ENCODE measurements around the gene THOC6. TPM values are rescaled to one million over a fixed set of nuclear protein-coding genes. Genes with fewer than 3 reads are reported as not detected.

Gene THOC6
- total and polyA plus RNA-seq, 9 of the 15 experiments (the other 6 are each of a cell fraction or from before 2014, with no cell fraction given) = 2.5 to 65.4 (median 42.3) TPM

- TF ChIP-seq ZNF175 (CRISPR knock-in tag; IDR thresholded peaks at IDR 0.05; ENCODE audit: low read depth) (peak; percentile 58; the same call in 1 of the 2 replicates), DIDO1 (tag; IDR thresholded peaks at IDR 0.05; ENCODE audit: low read depth) (no peak), PKNOX1 (IDR thresholded peaks at IDR 0.05) (no peak), ZBTB7A (IDR thresholded peaks at IDR 0.05; ENCODE audit: borderline replicate concordance, control insufficient read depth, low read depth, low read length) (no peak), ZNF232 (CRISPR knock-in tag; IDR thresholded peaks at IDR 0.05) (no peak), ZNF23 (CRISPR knock-in tag; IDR thresholded peaks at IDR 0.05) (no peak), MTF1 (CRISPR knock-in tag; IDR thresholded peaks at IDR 0.05; ENCODE audit: borderline replicate concordance) (no peak), RERE (CRISPR knock-in tag; IDR thresholded peaks at IDR 0.05; ENCODE audit: borderline replicate concordance) (no peak), THAP12 (CRISPR knock-in tag; IDR thresholded peaks at IDR 0.05) (no peak), ZBTB12 (CRISPR knock-in tag; IDR thresholded peaks at IDR 0.05) (no peak), ATF4 (CRISPR knock-in tag; IDR thresholded peaks at IDR 0.05) (0 out of 2 replicates have a peak, but pooled peaks have one; percentile 35), MEF2A (IDR thresholded peaks at IDR 0.05; ENCODE audit: control insufficient read depth, low read depth, low read length) (no peak), TCFL5 (CRISPR knock-in tag; conservative IDR thresholded peaks at IDR 0.05) (no peak), PHF8 (IDR thresholded peaks at IDR 0.05; ENCODE audit: borderline replicate concordance, low read length) (no peak), NR2C1 (IDR thresholded peaks at IDR 0.05) (no peak), NR2C1 (tag; IDR thresholded peaks at IDR 0.05) (no peak)
Measured at GRCh38 chr16:3063625-3064386, 40.0 kb downstream of the THOC6 start (continued).

All from K562 (cell line).